OCI-LY3 (cell line): ENCODE measurements around the gene FBXL14.

Experiments used
- H2AFZ ChIP-seq: fragments of 200-600, 300-600 bp; shearing (Covaris generic); 2 replicates; pipeline ENCODE4 v1.6.0; 2014; ENCODE audit warnings: antibody characterized with exemption, low read depth, low read length
- H3K27ac ChIP-seq: fragments of 200-600, 300-600 bp; sonication (generic); 2 replicates; pipeline ENCODE4 v1.5.1; 2014; ENCODE audit warnings: mild to moderate bottlenecking, low read length, moderate library complexity, mixed read lengths
- H3K27me3 ChIP-seq: fragments of 200-600, 300-600 bp; sonication (generic); 2 replicates; pipeline ENCODE4 v1.6.1; 2014; ENCODE audit warnings: low read depth, low read length, mixed read lengths
- H3K36me3 ChIP-seq: fragments of 200-600, 300-600 bp; sonication (generic); replicated peaks from 2 replicates; pipeline ENCODE3; 2014; ENCODE audit warnings: low read depth, low read length, mixed read lengths
- H3K4me1 ChIP-seq: fragments of 300-600, 200-600 bp; sonication (generic); 2 replicates; pipeline ENCODE4 v1.6.1; 2014; ENCODE audit warnings: low read length, mixed read lengths
- H3K4me2 ChIP-seq: fragments of 200-600, 300-600 bp; sonication (generic); 2 replicates; pipeline ENCODE4 v1.6.1; 2014; ENCODE audit warnings: low read length, mixed read lengths
- H3K4me3 ChIP-seq: fragments of 300-600, 200-600 bp; sonication (generic); 2 replicates; pipeline ENCODE4 v1.5.1; 2014; ENCODE audit warnings: antibody characterized with exemption, mild to moderate bottlenecking, low read length, moderate library complexity
- H3K79me2 ChIP-seq: fragments of 300-600, 200-600 bp; shearing (Covaris generic); 2 replicates; pipeline ENCODE4 v1.6.1; 2014; ENCODE audit warnings: mild to moderate bottlenecking, low read length, mixed read lengths
- H3K9ac ChIP-seq: fragments of 300-600, 200-600 bp; shearing (Covaris generic); 2 replicates; pipeline ENCODE4 v1.6.0; 2014; ENCODE audit warnings: mild to moderate bottlenecking, low read length, moderate library complexity
- H3K9me3 ChIP-seq: fragments of 200-600, 300-600 bp; shearing (Covaris generic); 2 replicates; pipeline ENCODE4 v1.6.1; 2014; ENCODE audit warnings: low read length, mixed read lengths; ENCODE audit not compliant: insufficient read depth
- H4K20me1 ChIP-seq: fragments of 200-600, 300-600 bp; sonication (generic); 2 replicates; pipeline ENCODE4 v1.6.1; 2016; ENCODE audit warnings: low read length, mixed read lengths; ENCODE audit not compliant: insufficient read depth
- CTCF ChIP-seq: fragments of 200-600, 300-600 bp; sonication (generic); IDR thresholded peaks from 2 replicates; pipeline ENCODE4 v1.5.1; 2014; ENCODE audit warnings: antibody characterized with exemption, low read length, low read depth
- EZH2phosphoT487 ChIP-seq: fragments of 200-600 bp; shearing (Covaris generic); IDR thresholded peaks from 2 replicates; pipeline ENCODE4 v1.6.1; 2018; ENCODE audit warnings: antibody characterized with exemption, mixed run types, low read depth

FBXL14 gene

GRCh38 chr12:1640328-1641234 is 46.2 kb upstream of the FBXL14 start:
- H3K79me2 ChIP-seq, result no peaks in the 10 kb centered on the region
- H4K20me1 ChIP-seq, result no peaks in the 10 kb centered on the region
- no peak overlapping the region for H2AFZ ChIP-seq
- no peaks in the 10 kb centered on the region for H3K9me3 ChIP-seq
- TF ChIP-seq CTCF, result no peak
- no peaks in the 10 kb centered on the region for H3K36me3 ChIP-seq
- no peak overlapping the region for H3K9ac ChIP-seq
- H3K27me3 ChIP-seq, result no peaks in the 10 kb centered on the region
- no peak overlapping the region for H3K27ac ChIP-seq
- no peak overlapping the region for H3K4me3 ChIP-seq
- no peak overlapping the region for H3K4me2 ChIP-seq
- no peaks in the 10 kb centered on the region for H3K4me1 ChIP-seq

DNA sequence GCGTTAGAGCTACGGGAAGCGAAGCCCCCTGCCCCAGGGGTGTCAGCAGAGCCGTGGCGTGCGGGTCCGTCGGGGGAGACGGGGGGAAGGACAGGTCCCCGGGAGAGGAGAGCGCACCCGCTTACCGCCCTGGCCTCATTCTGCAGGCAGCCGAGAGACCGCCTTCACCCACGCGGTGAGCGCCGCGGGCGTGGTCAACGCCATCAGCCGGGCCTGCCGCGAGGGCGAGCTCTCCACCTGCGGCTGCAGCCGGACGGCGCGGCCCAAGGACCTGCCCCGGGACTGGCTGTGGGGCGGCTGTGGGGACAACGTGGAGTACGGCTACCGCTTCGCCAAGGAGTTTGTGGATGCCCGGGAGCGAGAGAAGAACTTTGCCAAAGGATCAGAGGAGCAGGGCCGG is 45.2 kb upstream of the FBXL14 start:
- Histone ChIP-seq H3K9ac (no peak overlapping the region), H3K36me3 (no peaks in the 10 kb centered on the region), H3K9me3 (no peaks in the 10 kb centered on the region), H3K27me3 (no peaks in the 10 kb centered on the region), H4K20me1 (no peaks in the 10 kb centered on the region), H2AFZ (no peak overlapping the region), H3K4me3 (no peak overlapping the region), H3K79me2 (no peaks in the 10 kb centered on the region), H3K27ac (no peak overlapping the region), H3K4me2 (no peak overlapping the region), H3K4me1 (no peaks in the 10 kb centered on the region)
- TF ChIP-seq EZH2phosphoT487 (no peak), CTCF (no peak)

- Histone ChIP-seq H4K20me1 (no peaks in the 10 kb centered on the region), H3K27me3 (no peaks in the 10 kb centered on the region), H3K27ac (no peak overlapping the region), H3K4me2 (no peak overlapping the region), H3K79me2 (no peaks in the 10 kb centered on the region), H3K9me3 (no peaks in the 10 kb centered on the region), H2AFZ (no peak overlapping the region), H3K4me3 (no peak overlapping the region), H3K36me3 (no peaks in the 10 kb centered on the region), H3K4me1 (no peaks in the 10 kb centered on the region), H3K9ac (no peak overlapping the region)
- TF ChIP-seq EZH2phosphoT487, result no peak
These were observed 43.8 kb upstream of the FBXL14 start for GRCh38 chr12:1638203-1638602.

GRCh38 chr12:1635301-1636095 is 41.1 kb upstream of the FBXL14 start:
- Histone ChIP-seq H3K4me3 (no peak overlapping the region), H4K20me1 (no peaks in the 10 kb centered on the region), H3K27me3 (0 out of 2 replicates have a peak, but pooled peaks cover 3% of the 10 kb centered on the region), H3K79me2 (no peaks in the 10 kb centered on the region), H3K36me3 (no peaks in the 10 kb centered on the region), H2AFZ (no peak overlapping the region), H3K27ac (no peak overlapping the region), H3K4me1 (peaks cover 7% of the 10 kb centered on the region), H3K9ac (no peak overlapping the region), H3K9me3 (no peaks in the 10 kb centered on the region), H3K4me2 (no peak overlapping the region)
- TF ChIP-seq EZH2phosphoT487 (no peak), CTCF (no peak)
